Peyer's patch (tissue), 4 donors: ENCODE data around the gene SPEF1. TPM values are rescaled to one million over a fixed set of nuclear protein-coding genes. Genes with fewer than 3 reads are reported as not detected.
A peak's percentile ranks its signal among the peaks of the same experiment; 100 is the strongest.
"Not testable (repeated sequence)": the region's sequence is repeated elsewhere in the genome, so short reads cannot be mapped to it uniquely, and the experiment has no call there.

Source experiments
- DNase-seq, 3 donors: peaks; one replicate each; pipeline ENCODE4 v3.0.0-alpha.2; 2017 to 2019
- H3K27ac ChIP-seq, 4 donors: fragments of 200-600 bp; sonication (generic); one replicate each; pipeline ENCODE4 v1.5.1; 2016 to 2019
- H3K27me3 ChIP-seq, 2 donors: fragments of 200-600 bp; sonication (generic); one replicate each; pipeline ENCODE4 v1.5.1; 2019
- H3K36me3 ChIP-seq, 3 donors: fragments of 200-600 bp; sonication (generic); one replicate each; pipeline ENCODE4 v1.5.1; 2016 to 2019
- H3K4me1 ChIP-seq, 4 donors: fragments of 200-600 bp; sonication (generic); one replicate each; pipeline ENCODE4 v1.5.1; 2016 to 2019
- H3K4me3 ChIP-seq, 4 donors: fragments of 200-600 bp; sonication (generic); 1 replicate in 3 of 4; 2 replicates in 1 of 4; pipeline ENCODE4 v1.5.1; 2016 to 2019; ENCODE audit warnings: mild to moderate bottlenecking in 1 of 4
- H3K9me3 ChIP-seq, 4 donors: fragments of 200-600 bp; sonication (generic); one replicate each; pipeline ENCODE4 v1.5.1; 2016 to 2019; ENCODE audit warnings: mild to moderate bottlenecking in 1 of 4
- CTCF ChIP-seq, 6 experiments: fragments of 450-650 bp in 4 of 6; fragments of 200-600 bp in 2 of 6; sonication (generic) in 1 of 6; IDR thresholded peaks; one replicate each; pipeline ENCODE4 v1.5.1; 2017 to 2019; ENCODE audit warnings: antibody characterized with exemption in 6 of 6, mild to moderate bottlenecking in 3 of 6, moderate library complexity in 1 of 6
- POLR2A ChIP-seq, 2 donors: fragments of 450-650 bp; IDR thresholded peaks; one replicate each; pipeline ENCODE4 v1.5.1; 2017; ENCODE audit warnings: antibody characterized with exemption in 2 of 2, mild to moderate bottlenecking in 2 of 2, moderate library complexity in 2 of 2
- total RNA-seq, 4 donors: library from RNA; depleted of rRNA; stranded (reverse); fragments of >200 nt; gene quantifications; one replicate each; pipeline ENCODE4 v1.1.0, GENCODE V29; 2016

Gene SPEF1
- not detected for total RNA-seq

GRCh38 chr20:3781153-3781910 is at the start of gene SPEF1:
Gene SPEF1 (minus strand): TSS chr20:3781448. CDS start chr20:3781287, 161 bp downstream.
- peak within 1 kb of the TSS; percentile 7 to 43 (median 42) for H3K4me3 ChIP-seq

GRCh38 chr20:3829891-3830290 is 48.6 kb upstream of the SPEF1 start:
- DNase-seq, H3K9me3 ChIP-seq, H3K4me3 ChIP-seq, H3K4me1 ChIP-seq, H3K27me3 ChIP-seq, H3K27ac ChIP-seq: not testable (repeated sequence)
- H3K36me3 ChIP-seq = peaks cover 0 to 25% (median 0%) of the 10 kb centered on the region in 3 donors

More at GRCh38 chr20:3781153-3781910, at the start of gene SPEF1:
- peak; percentile 60 to 87 (median 70) for DNase-seq
- peak within 1 kb of the TSS in 2 of 4 donors; percentile 2 to 40 for H3K27ac ChIP-seq
- H3K27me3 ChIP-seq = no peaks in the 10 kb centered on the region
- no peaks in the 10 kb centered on the region for H3K9me3 ChIP-seq
- peaks cover 0 to 11% (median 0%) of the 10 kb centered on the region in 3 donors for H3K36me3 ChIP-seq
- TF ChIP-seq CTCF (IDR thresholded peaks at IDR 0.05) = peak in 2 of 6 experiments; percentile 28 to 34
- TF ChIP-seq POLR2A (IDR thresholded peaks at IDR 0.05) = no peak
- peaks cover 8 to 62% (median 17%) of the 10 kb centered on the region in 4 donors for H3K4me1 ChIP-seq

- Histone ChIP-seq H3K9me3 (no peaks in the 10 kb centered on the region), H3K4me3 (no peak overlapping the region), H3K27me3 (no peaks in the 10 kb centered on the region), H3K27ac (no peak overlapping the region), H3K36me3 (peaks cover 0 to 36% (median 0%) of the 10 kb centered on the region in 3 donors), H3K4me1 (no peaks in the 10 kb centered on the region)
- no peak for DNase-seq
- no peak for TF ChIP-seq POLR2A (IDR thresholded peaks at IDR 0.05)
- no peak for TF ChIP-seq CTCF (IDR thresholded peaks at IDR 0.05)
These were observed 47.5 kb upstream of the SPEF1 start for GRCh38 chr20:3828798-3829197.

- H3K27me3 ChIP-seq = no peaks in the 10 kb centered on the region
- TF ChIP-seq POLR2A (IDR thresholded peaks at IDR 0.05) (no peak), CTCF (IDR thresholded peaks at IDR 0.05) (no peak)
- H3K4me1 ChIP-seq = peaks cover 0 to 3% (median 1%) of the 10 kb centered on the region in 4 donors
- no peak for DNase-seq
- H3K4me3 ChIP-seq = no peak overlapping the region
- peaks cover 0 to 56% (median 0%) of the 10 kb centered on the region in 3 donors for H3K36me3 ChIP-seq
- H3K9me3 ChIP-seq = no peaks in the 10 kb centered on the region
- H3K27ac ChIP-seq = no peak overlapping the region
These were observed 45.2 kb upstream of the SPEF1 start for GRCh38 chr20:3826420-3826819.

GRCh38 chr20:3825526-3825925 is 44.3 kb upstream of the SPEF1 start:
- Histone ChIP-seq H3K9me3 (no peaks in the 10 kb centered on the region), H3K27me3 (no peaks in the 10 kb centered on the region), H3K4me3 (no peak overlapping the region), H3K27ac (no peak overlapping the region), H3K36me3 (peaks cover 0 to 56% (median 0%) of the 10 kb centered on the region in 3 donors), H3K4me1 (peaks cover 0 to 5% (median 3%) of the 10 kb centered on the region in 4 donors)
- TF ChIP-seq POLR2A (IDR thresholded peaks at IDR 0.05) (no peak), CTCF (IDR thresholded peaks at IDR 0.05) (no peak)
- DNase-seq = no peak

GRCh38 chr20:3823881-3824280 is 42.6 kb upstream of the SPEF1 start:
- H3K4me1 ChIP-seq = peaks cover 0 to 12% (median 6%) of the 10 kb centered on the region in 4 donors
- DNase-seq = no peak
- TF ChIP-seq POLR2A (IDR thresholded peaks at IDR 0.05) (no peak), CTCF (IDR thresholded peaks at IDR 0.05) (no peak)
- no peaks in the 10 kb centered on the region for H3K9me3 ChIP-seq
- H3K36me3 ChIP-seq = peaks cover 0 to 48% (median 0%) of the 10 kb centered on the region in 3 donors
- H3K4me3 ChIP-seq = no peak overlapping the region
- no peaks in the 10 kb centered on the region for H3K27me3 ChIP-seq
- no peak overlapping the region for H3K27ac ChIP-seq
